OCI-LY7 (cell line): ENCODE results near the gene UBE2N. TPM values are rescaled to one million over a fixed set of nuclear protein-coding genes. Genes with fewer than 3 reads are reported as not detected.

ENCODE experiments used
- BruUV-seq: library from RNA; stranded (reverse); fragments of 400-500 nt; replicated peaks from 2 replicates; lab custom pipeline; 2021; lab: Mats Ljungman, UMichigan
- CTCF ChIA-PET: fragments of 300-600 bp; sonication (Branson Sonifier 250); formaldehyde crosslinking; loops from one replicate; lab custom pipeline; 2022; ENCODE audit warnings: antibody characterized with exemption; ENCODE audit not compliant: unreplicated experiment; lab: Charles Lee
- POLR2A ChIA-PET: fragments of 300-600 bp; sonication (Branson Sonifier 250); formaldehyde crosslinking; loops from one replicate; lab custom pipeline; 2022; ENCODE audit warnings: antibody characterized with exemption; lab: Charles Lee
- DNase-seq: peaks from one replicate; pipeline ENCODE4 v3.0.0-alpha.2; 2015; ENCODE audit warnings: low spot score
- H2AFZ ChIP-seq: fragments of 200-600 bp; sonication (generic), shearing (Covaris generic); 2 replicates; pipeline ENCODE4 v1.6.1; 2014; ENCODE audit warnings: mild to moderate bottlenecking, antibody characterized with exemption, low read length, moderate library complexity
- H3K27ac ChIP-seq: fragments of 200-600 bp; sonication (generic); 2 replicates; pipeline ENCODE4 v1.5.1; 2014; ENCODE audit warnings: mixed run types, low read depth, mild to moderate bottlenecking, moderate library complexity, low read length, inconsistent platforms; ENCODE audit not compliant: poor library complexity, severe bottlenecking
- H3K36me3 ChIP-seq: fragments of 200-600 bp; sonication (generic); 2 replicates; pipeline ENCODE4 v1.6.1; 2014; ENCODE audit warnings: mild to moderate bottlenecking, antibody characterized with exemption, low read length, moderate library complexity, mixed read lengths; ENCODE audit not compliant: insufficient read depth
- H3K4me1 ChIP-seq: fragments of 200-600 bp; sonication (generic); 2 replicates; pipeline ENCODE4 v1.5.1; 2014; ENCODE audit warnings: mild to moderate bottlenecking, low read length; ENCODE audit not compliant: insufficient read depth, poor library complexity, severe bottlenecking
- H3K4me2 ChIP-seq: fragments of 200-600 bp; sonication (generic); 2 replicates; pipeline ENCODE4 v1.6.1; 2014; ENCODE audit warnings: mild to moderate bottlenecking, low read length
- H3K4me3 ChIP-seq: fragments of 200-600 bp; sonication (generic); 2 replicates; pipeline ENCODE4 v1.5.1; 2014; ENCODE audit warnings: mild to moderate bottlenecking, low read depth, low read length; ENCODE audit not compliant: poor library complexity, severe bottlenecking
- H3K79me2 ChIP-seq: fragments of 200-600 bp; sonication (generic); 2 replicates; pipeline ENCODE4 v1.6.1; 2016; ENCODE audit warnings: low read depth, mild to moderate bottlenecking, low read length, moderate library complexity, mixed read lengths; ENCODE audit not compliant: insufficient read depth
- H3K9me2 ChIP-seq: fragments of 200-600 bp; sonication (generic); 2 replicates; pipeline ENCODE4 v1.6.1; 2016; ENCODE audit warnings: mild to moderate bottlenecking, low read length, mixed read lengths; ENCODE audit not compliant: insufficient read depth
- H3K9me3 ChIP-seq: fragments of 200-600 bp; sonication (generic); 2 replicates; pipeline ENCODE4 v1.6.1; 2014; ENCODE audit warnings: mild to moderate bottlenecking, mixed run types, low read length, mixed read lengths
- H4K20me1 ChIP-seq: fragments of 200-600 bp; sonication (generic); 2 replicates; pipeline ENCODE4 v1.6.1; 2014; ENCODE audit warnings: mild to moderate bottlenecking, antibody characterized with exemption, low read length, moderate library complexity, mixed read lengths; ENCODE audit not compliant: insufficient read depth
- CTCF ChIP-seq: fragments of 200-600 bp; sonication (generic); conservative IDR thresholded peaks from 2 replicates; pipeline ENCODE4 v1.5.1; 2014; ENCODE audit warnings: mild to moderate bottlenecking, antibody characterized with exemption, low read length, moderate library complexity, mixed read lengths
- EZH2phosphoT487 ChIP-seq: fragments of 200-600 bp; sonication (generic); IDR thresholded peaks from 2 replicates; pipeline ENCODE4 v1.6.1; 2018; ENCODE audit warnings: low read depth, borderline replicate concordance, mild to moderate bottlenecking, mixed run types, antibody characterized with exemption, low read length, moderate library complexity, mixed read lengths
- intact Hi-C: fragments of 100-400 bp; cut with micrococcal nuclease; formaldehyde crosslinking; loops from one replicate; pipeline ENCODE4 v1.10.0; 2022; ENCODE audit not compliant: unreplicated experiment
- total RNA-seq, 2 experiments: library from RNA; depleted of rRNA in 1 of 2; stranded (reverse); fragments of >200 nt in 1 of 2; shearing (Covaris generic) in 1 of 2; gene quantifications; 2 replicates each; pipeline ENCODE4 v1.2.3, GENCODE V29; 2014 to 2022

UBE2N gene
- total RNA-seq, 2 experiments from 2014 or later, result 153 to 214 TPM

GRCh38 chr12:93429852-93430251, 11.9 kb downstream of the UBE2N start:
- BruUV-seq, result no TSS peak

GRCh38 chr12:93429448-93429847, 12.3 kb downstream of the UBE2N start:
- no peak for DNase-seq
- CTCF ChIA-PET, result interaction anchor here (0.8 kb wide), 1 partner anchor 9 kb away, joined by 3 read pairs; no protein-coding TSS in a partner anchor
- Histone ChIP-seq H3K4me2 (no peak overlapping the region), H3K36me3 (peaks cover 54% of the 10 kb centered on the region), H2AFZ (no peak overlapping the region), H3K4me3 (no peak overlapping the region), H3K27ac (no peak overlapping the region), H3K9me2 (no peaks in the 10 kb centered on the region), H3K9me3 (peaks cover 14% of the 10 kb centered on the region; the same call in 1 of the 2 replicates), H3K4me1 (peaks cover 81% of the 10 kb centered on the region), H3K79me2 (peaks cover 100% of the 10 kb centered on the region), H4K20me1 (peaks cover 70% of the 10 kb centered on the region)
- no TSS peak for BruUV-seq
- TF ChIP-seq CTCF (no peak), EZH2phosphoT487 (no peak)
- POLR2A ChIA-PET, result interaction anchor here (0.6 to 1.1 kb wide), 2 partner anchors 9 to 122 kb away, joined by 3 to 8 read pairs; no protein-coding TSS in a partner anchor
- intact Hi-C loops, result no loop called here

More at GRCh38 chr12:93429852-93430251, 11.9 kb downstream of the UBE2N start:
- Histone ChIP-seq H3K79me2 (peaks cover 100% of the 10 kb centered on the region), H3K4me2 (no peak overlapping the region), H4K20me1 (peaks cover 68% of the 10 kb centered on the region), H3K36me3 (peaks cover 55% of the 10 kb centered on the region), H3K27ac (no peak overlapping the region), H3K4me1 (peaks cover 81% of the 10 kb centered on the region), H2AFZ (no peak overlapping the region), H3K4me3 (no peak overlapping the region), H3K9me3 (peaks cover 14% of the 10 kb centered on the region; the same call in 1 of the 2 replicates), H3K9me2 (no peaks in the 10 kb centered on the region)
- ChIA-PET CTCF (interaction anchor here (0.8 kb wide), 1 partner anchor 10 kb away, joined by 3 read pairs; no protein-coding TSS in a partner anchor), POLR2A (interaction anchor here (0.6 to 1.1 kb wide), 2 partner anchors 8 to 122 kb away, joined by 3 to 8 read pairs; no protein-coding TSS in a partner anchor)
- no peak for DNase-seq
- TF ChIP-seq CTCF, result no peak
- TF ChIP-seq EZH2phosphoT487, result no peak
- intact Hi-C loops, result no loop called here
